GM12801 (cell line): ENCODE measurements around the gene DAPK2.

Source experiments
- TF ChIP-seq, protein P1 (sequence below): IDR thresholded peaks from one replicate; pipeline ENCODE4 v1.5.1; 2011; ENCODE audit warnings: control low read depth; ENCODE audit not compliant: insufficient read length; ENCODE audit errors: extremely low read depth

DAPK2 gene

DNA sequence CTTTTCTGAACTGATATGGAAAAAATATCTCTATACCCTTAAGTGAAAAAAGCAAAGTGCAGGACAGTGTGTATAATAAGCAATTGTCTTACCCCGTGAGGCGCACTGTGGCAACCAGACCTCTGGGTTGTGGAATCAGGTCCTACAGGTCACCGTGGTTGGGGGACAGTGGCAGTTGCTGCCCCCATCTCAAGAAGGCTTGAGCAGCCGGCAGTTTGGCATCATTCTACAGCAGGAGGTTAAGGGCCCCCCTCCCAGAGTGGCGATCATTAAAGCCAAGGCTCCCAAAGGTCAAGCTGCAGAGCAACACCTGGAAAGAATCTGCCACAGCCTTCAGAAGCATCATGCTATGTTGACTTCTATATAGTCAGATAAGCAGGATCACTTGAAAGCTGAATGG lies 156.5 kb downstream of the DAPK2 start:
- TF ChIP-seq, protein P1, sequence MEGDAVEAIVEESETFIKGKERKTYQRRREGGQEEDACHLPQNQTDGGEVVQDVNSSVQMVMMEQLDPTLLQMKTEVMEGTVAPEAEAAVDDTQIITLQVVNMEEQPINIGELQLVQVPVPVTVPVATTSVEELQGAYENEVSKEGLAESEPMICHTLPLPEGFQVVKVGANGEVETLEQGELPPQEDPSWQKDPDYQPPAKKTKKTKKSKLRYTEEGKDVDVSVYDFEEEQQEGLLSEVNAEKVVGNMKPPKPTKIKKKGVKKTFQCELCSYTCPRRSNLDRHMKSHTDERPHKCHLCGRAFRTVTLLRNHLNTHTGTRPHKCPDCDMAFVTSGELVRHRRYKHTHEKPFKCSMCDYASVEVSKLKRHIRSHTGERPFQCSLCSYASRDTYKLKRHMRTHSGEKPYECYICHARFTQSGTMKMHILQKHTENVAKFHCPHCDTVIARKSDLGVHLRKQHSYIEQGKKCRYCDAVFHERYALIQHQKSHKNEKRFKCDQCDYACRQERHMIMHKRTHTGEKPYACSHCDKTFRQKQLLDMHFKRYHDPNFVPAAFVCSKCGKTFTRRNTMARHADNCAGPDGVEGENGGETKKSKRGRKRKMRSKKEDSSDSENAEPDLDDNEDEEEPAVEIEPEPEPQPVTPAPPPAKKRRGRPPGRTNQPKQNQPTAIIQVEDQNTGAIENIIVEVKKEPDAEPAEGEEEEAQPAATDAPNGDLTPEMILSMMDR: no peak

DNA sequence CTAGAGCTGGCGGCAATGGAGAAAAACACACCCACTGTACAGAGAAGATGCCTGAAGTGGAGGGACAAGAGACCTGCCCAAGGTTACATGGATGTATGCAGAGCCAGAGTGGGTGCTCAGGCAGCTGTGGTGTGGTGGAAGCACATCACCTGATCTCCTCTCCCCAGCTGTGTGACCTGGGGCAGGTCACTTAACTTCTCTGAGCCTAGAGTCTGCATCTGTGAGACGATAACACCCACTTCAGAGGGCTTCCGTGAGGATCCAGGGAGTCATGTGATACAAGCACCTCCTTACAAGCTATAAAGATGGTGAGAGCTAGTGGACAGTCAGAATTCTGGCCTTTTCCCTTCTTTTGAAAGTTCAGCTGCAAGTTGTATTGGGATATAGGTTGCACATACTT lies 157.5 kb downstream of the DAPK2 start:
- TF ChIP-seq, protein P1: no peak

DNA sequence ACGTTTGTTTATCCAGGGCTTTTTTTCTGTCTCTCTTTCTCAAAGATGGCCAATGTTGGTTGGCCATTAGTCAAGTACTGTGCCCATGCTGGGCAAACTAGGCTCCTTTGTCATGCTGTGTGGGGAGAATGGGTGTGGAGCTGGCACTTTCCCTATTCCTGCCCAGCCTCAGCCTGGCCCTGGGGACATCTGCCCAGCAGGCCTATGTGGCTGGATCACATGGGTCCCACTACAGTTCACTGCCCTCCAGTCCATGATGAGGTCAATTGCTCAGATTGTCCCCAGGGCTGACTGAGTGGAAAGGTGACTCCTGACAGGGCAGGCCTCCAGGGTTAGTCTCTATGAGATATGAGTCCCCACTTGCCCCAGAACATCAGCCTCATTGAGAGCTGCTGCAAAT lies 158.1 kb downstream of the DAPK2 start:
- TF ChIP-seq, protein P1: no peak

DNA sequence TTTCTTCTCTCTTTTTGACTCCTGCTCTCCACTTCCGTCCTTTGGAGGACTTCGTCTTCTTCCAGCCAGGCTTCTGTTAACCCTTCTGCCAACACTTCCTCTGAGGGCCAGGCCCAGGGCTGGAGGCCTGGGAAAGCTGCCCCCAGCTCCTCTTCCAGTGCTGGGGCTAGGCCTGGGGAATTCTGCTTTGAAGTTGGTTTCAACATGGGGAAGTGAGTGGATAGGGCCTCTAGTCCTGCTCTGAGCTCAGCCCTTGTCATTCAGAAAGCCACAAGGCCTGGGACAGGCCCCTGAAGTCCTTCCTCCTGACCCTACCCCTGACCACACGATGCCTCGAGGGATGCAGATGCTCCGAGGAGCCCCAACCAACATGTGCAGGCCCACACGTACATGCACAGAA lies 158.7 kb downstream of the DAPK2 start:
- TF ChIP-seq, protein P1: no peak

DNA sequence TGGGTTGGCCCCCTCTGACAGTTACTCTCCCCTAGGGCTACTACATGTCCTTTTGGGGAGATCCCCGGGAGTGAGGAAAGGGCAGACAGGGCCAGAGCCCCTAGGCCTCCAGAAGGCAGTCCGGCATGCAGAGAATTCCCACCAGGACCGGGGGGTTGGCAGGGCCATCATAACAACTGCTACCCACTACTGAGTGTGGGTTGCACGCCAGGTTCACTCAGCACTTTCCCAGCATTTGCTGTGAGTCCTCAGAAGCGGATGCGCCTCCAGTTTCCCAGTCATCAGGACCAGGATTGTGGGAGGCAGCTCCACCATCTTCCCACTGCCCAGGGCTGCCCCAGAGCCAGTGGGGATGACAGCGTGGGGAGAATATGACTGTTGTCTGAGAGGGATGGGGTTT lies 161.3 kb downstream of the DAPK2 start:
- TF ChIP-seq, protein P1: no peak

DNA sequence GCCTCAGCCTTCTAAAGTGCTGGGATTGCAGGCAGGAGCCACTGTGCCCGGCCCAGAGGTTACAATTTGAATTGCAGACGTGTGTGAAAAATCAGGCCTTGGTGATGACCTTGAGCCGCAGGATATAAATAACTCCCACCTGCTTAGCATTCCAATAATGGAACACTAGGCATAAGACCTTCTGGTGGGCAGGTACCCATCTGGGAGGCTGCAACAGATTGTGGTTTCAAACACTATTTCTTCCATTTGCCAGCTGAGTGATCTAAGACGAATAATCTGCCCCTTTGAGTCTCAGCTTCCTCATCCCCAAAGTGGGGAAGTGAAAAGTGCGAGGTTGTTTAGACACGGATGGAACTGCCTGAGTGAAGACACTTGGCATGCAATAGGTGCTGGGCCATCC lies 164.9 kb downstream of the DAPK2 start:
- TF ChIP-seq, protein P1: no peak

DNA sequence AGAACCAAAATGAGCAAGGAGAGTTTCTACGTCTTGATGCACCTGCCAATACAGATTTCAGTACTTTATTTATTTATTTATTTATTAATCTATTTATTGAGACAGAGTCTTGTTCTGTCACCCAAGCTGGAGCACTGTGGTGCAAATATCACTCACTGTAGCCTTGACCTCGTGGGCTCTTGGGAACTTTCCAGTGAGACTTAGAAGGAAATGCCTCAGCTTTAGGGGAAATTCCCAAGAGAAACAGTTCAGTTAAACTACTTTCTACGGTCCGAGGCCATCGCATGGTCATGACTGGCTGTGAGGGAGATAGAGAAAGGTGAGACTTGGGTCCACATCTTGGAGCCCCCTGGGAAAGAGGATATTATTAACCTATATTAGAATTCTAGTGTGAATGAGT lies 165.5 kb downstream of the DAPK2 start:
- TF ChIP-seq, protein P1: no peak

DNA sequence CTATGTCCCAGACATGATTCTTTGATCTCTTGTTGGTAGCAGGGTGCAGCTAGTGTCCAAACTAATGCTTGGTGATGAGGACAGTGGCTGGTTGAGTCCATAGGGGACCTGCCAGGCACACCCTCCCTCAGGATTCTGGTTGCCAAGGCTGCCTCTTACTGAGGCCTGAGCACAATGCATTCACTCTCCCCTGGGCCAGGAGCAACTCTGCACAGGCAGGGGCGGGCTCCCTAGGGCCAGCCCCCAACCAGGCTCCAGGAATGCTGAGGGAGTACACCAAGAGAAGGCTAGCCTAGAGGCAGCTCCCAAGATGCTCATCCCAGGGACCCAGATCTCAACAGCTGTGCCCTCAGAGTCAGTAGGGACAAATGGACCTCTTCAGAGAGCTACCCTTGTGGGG lies 166.3 kb downstream of the DAPK2 start:
- TF ChIP-seq, protein P1: no peak
